Cardiac fibroblast (primary cell): ENCODE results near the gene REEP6.

Source experiments
- DNase-seq, 2 donors: peaks; one replicate each; pipeline versions ENCODE4 v3.0.0 to v3.0.0-alpha.2; 2010; ENCODE audit warnings: low read depth in 2 of 2
- H3K4me3 ChIP-seq, 2 donors: replicated peaks in 1 of 2; 1 replicate in 1 of 2; 2 replicates in 1 of 2; pipeline ENCODE4 v1.5.1; 2011; ENCODE audit warnings: low read depth in 2 of 2, low read length in 2 of 2, mild to moderate bottlenecking in 2 of 2, moderate library complexity in 1 of 2
- TF ChIP-seq, protein P1 (sequence below): IDR thresholded peaks from one replicate; pipeline ENCODE4 v1.5.1; 2011; ENCODE audit warnings: low read depth, mild to moderate bottlenecking, low read length, inconsistent platforms

Gene REEP6

DNA sequence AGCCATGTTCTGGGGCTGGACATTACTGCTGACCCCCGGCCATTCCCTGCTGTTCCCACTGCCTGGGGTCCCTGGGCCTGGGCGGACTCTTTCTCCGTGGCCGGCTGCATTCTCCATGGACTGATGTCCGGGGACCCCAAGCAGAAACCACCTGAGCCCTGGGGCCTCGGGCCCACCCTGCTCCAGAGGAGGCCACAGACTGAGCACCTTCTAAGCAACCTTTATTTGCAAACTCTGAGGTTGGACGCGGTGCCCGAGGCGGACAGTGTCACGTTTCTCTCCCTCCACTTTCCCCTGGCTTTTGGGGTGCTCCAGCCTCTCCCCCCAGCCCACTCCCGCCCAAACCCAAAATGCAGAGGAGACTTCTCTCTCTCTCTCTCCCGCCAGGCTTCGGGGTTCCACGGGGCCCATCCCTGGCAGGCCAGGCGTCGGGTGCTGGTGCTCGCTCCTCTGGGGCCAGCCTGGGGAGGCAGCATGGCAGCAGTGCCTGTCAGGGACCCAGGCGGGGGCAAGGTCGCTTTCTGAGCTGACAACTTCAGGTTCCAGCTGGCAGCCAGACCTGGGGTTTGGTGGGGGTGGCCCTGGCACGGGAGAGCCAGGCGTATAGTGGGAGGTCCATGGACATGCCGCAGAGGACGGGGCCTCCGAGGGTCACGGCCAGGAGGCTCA, 9.6 kb upstream of the REEP6 start:
- DNase-seq: no peak
- TF ChIP-seq, protein P1, sequence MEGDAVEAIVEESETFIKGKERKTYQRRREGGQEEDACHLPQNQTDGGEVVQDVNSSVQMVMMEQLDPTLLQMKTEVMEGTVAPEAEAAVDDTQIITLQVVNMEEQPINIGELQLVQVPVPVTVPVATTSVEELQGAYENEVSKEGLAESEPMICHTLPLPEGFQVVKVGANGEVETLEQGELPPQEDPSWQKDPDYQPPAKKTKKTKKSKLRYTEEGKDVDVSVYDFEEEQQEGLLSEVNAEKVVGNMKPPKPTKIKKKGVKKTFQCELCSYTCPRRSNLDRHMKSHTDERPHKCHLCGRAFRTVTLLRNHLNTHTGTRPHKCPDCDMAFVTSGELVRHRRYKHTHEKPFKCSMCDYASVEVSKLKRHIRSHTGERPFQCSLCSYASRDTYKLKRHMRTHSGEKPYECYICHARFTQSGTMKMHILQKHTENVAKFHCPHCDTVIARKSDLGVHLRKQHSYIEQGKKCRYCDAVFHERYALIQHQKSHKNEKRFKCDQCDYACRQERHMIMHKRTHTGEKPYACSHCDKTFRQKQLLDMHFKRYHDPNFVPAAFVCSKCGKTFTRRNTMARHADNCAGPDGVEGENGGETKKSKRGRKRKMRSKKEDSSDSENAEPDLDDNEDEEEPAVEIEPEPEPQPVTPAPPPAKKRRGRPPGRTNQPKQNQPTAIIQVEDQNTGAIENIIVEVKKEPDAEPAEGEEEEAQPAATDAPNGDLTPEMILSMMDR: no peak
- H3K4me3 ChIP-seq: no peak overlapping the region

DNA sequence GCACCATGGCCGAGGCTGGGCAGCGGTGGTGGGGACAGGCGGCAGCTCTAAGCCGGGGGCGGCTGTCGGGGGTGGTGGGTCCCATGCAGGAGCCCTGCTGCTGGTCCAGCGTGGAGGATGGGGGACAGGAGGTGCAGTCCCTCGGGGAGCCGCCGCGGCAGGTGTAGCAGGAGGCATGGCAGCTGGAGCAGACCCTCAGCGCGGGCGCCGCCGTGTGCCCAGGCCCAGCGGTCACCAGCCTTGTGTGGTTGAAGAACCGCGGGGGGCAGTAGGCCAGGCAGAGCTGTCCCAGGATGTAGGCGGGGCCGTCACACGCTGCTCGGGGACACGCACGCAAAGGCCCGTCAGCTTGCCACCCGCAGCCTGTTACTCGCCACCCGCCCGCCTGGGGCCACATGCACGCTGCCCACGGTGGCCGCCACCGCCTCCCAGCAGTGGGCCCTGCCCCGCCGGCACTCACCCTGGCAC, 9.1 kb upstream of the REEP6 start:
- no peak overlapping the region for H3K4me3 ChIP-seq
- TF ChIP-seq, protein P1: no peak
- DNase-seq: no peak

DNA sequence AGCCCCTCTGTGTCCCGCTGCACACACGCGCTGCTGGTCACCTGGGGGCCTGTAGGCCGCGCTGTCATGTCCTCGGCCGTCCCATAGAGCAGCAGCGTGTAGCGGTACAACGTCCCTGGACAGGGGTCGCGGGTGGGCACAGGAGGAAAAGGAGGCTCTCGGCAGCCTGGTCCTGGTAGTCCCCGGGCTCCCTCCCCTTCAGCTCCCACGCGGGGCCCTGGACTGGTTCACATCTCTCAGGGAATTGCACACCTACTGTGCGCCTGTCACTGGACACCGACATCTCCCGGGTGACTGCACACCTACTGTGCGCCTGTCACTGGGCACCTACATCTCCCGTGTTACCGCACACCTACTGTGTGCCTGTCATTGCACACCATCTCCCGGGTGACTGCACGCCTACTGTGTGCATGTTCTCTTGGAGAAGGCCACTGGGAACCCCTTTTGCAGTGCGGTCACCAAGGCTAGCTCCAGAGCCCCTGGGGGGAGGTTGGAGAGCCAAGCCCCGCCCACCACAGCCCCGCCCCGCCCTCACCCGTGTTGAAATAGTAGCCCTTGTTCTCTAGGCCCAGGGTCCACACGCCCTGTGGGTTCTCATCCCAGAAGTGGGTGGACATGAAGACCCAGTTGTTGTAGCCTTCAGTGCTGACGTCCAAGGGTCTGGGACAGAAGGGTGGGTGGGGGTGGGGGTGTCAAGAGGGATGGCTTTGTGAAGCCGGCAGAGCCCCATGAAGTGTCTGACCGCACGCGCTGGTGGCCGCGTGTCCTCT, 8.4 kb upstream of the REEP6 start:
- no peak for DNase-seq
- TF ChIP-seq, protein P1: no peak
- no peak overlapping the region for H3K4me3 ChIP-seq

DNA sequence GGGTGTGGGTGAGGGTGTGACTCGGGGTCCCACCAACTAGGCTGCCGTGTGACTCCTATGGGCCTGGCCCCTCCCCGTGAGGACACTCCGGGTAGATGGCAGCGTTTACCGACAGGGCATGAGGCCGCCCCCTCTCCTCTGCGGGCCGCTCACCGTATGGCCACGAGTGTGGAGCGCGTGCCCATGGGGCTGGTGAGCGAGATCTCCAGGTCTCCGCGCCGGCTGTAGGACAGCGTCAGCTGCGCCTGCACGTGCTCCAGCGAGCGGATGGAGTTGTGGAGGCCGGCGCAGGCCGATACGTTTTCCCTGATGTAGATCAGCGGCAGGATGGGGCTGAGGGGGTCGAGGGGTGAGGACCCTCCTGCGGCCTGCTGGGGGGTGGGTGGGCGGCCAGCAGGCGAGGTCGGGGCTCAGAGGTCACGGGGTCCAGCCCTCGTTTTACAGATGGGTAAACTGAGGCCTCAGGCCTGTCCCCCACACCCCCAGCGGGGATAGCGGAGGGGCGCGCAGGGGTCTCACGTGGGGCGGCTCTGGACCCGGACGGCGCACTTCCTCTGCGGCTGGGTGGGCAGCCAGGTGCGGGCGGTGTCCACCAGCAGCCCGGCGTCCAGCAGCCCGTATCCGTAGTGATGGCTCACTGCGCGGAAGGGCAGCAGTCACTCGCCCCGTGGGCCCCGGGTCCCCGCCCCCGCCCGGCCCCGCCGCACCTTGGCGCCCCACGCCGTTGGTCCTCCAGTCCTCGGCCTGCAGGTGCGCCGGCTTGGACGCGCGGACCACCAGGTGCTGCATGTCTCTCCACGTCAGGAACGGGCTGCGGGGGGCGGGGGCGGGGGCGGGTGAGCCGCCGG, 7.6 kb upstream of the REEP6 start:
- TF ChIP-seq, protein P1: no peak
- H3K4me3 ChIP-seq: no peak overlapping the region

DNA sequence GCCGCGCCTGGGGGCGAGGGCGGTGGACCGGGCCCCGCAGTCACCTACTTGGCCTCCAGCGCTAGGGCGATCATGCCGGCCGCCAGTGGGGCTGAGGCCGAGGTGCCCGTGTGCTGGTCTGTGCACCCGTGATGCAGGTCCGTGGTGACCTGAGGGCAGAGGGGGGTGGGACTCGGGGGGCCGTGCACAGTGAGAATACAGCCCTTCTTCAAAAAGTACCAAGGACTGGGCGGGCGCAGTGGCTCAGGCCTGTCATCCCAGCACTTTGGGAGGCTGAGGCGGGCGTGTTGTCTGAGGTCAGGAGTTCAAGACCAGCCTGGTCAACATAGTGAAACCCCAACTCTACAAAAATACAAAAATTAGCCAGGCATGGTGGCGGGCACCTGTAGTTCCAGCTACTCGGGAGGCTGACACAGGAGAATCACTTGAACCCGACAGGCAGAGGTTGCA, 7.0 kb upstream of the REEP6 start:
- no peak overlapping the region for H3K4me3 ChIP-seq
- TF ChIP-seq, protein P1: no peak
- no peak for DNase-seq

More for the DNA sequence above, 7.6 kb upstream of the REEP6 start:
- no peak for DNase-seq

DNA sequence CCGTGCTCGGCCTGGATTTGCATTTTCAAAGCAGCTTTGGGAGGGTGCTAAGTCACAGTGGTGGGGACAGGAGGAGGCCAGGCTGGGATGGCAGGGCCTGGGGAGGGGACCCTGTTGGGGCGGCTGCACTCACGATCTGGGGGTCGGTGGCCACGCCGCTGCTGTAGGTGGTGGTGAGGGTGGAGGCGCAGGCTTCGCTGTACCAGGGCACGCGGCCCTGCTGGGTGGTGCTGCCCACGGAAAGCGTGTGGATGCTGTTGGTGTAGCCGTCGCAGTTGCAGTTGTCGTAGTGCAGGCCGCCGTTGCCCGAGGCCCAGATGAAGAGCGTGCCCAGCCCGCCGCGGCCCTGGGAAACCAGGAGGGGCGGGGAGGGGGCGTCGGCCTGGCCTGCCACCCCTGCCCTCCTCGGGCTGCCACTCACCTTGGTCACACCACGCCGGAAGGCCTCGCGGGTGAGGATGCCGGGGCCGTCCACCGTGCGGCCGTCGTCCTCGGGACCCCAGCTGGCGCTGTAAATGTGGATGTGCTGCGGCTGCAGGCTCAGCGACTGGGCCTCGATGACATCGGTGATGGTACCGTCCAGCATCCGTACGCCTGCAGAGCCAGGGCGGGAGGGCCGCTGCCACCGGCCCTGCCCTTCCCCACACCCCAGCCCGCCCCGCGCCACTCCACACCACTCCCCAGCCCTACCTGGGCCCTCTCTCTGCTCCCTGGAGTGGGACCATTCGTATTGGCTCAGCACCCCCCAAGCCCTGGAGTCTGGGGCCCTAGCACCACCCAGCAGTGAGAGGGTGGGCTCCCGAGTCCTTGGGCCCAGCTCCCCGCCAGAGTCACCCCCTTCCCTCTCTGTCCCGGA, 4.0 kb upstream of the REEP6 start:
- DNase-seq: no peak
- no peak overlapping the region for H3K4me3 ChIP-seq
- TF ChIP-seq, protein P1: no peak
